Measurements from ENCODE around the gene ALDH1A3. TPM values are rescaled to one million over a fixed set of nuclear protein-coding genes. Genes with fewer than 3 reads are reported as not detected.

The ALDH1A3 gene
- total RNA-seq, 1 donor from 2014 or later = not detected

DNA sequence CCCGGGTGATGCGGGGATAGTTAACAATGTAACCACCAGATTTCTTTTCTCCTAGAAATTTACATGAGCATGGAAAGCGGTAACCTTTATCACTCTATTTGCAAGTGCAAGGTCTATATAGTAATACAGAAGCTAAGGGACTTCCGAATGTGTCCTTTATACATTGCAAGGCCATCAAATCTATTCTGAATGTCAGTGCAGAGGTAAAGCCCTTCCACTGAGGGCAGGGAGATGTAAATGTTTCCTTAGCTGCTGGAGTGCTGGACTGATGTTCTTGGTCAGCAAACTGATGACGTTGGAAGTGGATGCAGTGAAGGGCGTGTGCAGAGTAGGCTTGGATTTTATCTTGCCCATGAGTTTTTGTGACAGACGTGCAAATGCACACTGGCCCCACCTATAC lies 6.2 kb downstream of the ALDH1A3 start:
- TF ChIP-seq, protein P1, sequence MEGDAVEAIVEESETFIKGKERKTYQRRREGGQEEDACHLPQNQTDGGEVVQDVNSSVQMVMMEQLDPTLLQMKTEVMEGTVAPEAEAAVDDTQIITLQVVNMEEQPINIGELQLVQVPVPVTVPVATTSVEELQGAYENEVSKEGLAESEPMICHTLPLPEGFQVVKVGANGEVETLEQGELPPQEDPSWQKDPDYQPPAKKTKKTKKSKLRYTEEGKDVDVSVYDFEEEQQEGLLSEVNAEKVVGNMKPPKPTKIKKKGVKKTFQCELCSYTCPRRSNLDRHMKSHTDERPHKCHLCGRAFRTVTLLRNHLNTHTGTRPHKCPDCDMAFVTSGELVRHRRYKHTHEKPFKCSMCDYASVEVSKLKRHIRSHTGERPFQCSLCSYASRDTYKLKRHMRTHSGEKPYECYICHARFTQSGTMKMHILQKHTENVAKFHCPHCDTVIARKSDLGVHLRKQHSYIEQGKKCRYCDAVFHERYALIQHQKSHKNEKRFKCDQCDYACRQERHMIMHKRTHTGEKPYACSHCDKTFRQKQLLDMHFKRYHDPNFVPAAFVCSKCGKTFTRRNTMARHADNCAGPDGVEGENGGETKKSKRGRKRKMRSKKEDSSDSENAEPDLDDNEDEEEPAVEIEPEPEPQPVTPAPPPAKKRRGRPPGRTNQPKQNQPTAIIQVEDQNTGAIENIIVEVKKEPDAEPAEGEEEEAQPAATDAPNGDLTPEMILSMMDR (IDR thresholded peaks at IDR 0.05) = no peak
- ChIA-PET CTCF (no interaction called here), POLR2A (no interaction called here)
- no peak overlapping the region for H3K4me3 Mint-ChIP-seq
- H3K4me1 Mint-ChIP-seq = peaks cover 2% of the 10 kb centered on the region
- H3K36me3 Mint-ChIP-seq (ENCODE audit: low read depth) = no peaks in the 10 kb centered on the region
- peaks cover 63% of the 10 kb centered on the region for H3K27me3 Mint-ChIP-seq
- H3K9me3 Mint-ChIP-seq = no peaks in the 10 kb centered on the region
- H3K27ac Mint-ChIP-seq = no peak overlapping the region
- ATAC-seq (ENCODE audit: low read depth) = no peak
- intact Hi-C loops (cut with micrococcal nuclease) = no loop called here
- DNase-seq = no peak

DNA sequence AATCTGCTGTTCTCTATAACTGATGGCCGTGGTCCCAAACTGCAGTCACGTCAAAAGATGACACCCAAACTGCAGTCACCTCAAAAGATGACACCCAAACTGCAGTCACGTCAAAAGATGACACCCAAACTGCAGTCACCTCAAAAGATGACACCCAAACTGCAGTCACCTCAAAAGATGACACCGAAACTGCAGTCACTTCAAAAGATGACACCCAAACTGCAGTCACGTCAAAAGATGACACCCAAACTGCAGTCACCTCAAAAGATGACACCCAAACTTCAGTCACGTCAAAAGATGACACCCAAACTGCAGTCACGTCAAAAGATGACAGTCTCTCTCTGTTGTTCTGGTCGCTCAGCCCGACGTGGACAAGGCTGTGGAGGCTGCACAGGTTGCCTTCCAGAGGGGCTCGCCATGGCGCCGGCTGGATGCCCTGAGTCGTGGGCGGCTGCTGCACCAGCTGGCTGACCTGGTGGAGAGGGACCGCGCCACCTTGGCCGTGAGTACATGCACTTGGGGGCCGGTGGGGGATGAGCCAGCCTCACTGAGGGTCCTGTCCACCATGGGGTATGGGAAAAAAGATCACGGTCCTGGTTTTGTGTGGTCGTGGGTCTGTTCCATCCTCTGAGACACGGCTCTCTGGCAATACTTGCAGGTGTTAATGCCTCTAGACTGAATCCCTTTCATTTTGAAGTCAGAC lies 7.7 kb downstream of the ALDH1A3 start:
- CTCF ChIA-PET = no interaction called here
- H3K36me3 Mint-ChIP-seq (ENCODE audit: low read depth) = no peaks in the 10 kb centered on the region
- POLR2A ChIA-PET = no interaction called here
- ATAC-seq (ENCODE audit: low read depth) = no peak
- peaks cover 58% of the 10 kb centered on the region for H3K27me3 Mint-ChIP-seq
- TF ChIP-seq, protein P1 (IDR thresholded peaks at IDR 0.05) = no peak
- H3K4me3 Mint-ChIP-seq = no peak overlapping the region
- H3K27ac Mint-ChIP-seq = no peak overlapping the region
- DNase-seq = no peak
- intact Hi-C loops (cut with micrococcal nuclease) = no loop called here
- no peaks in the 10 kb centered on the region for H3K9me3 Mint-ChIP-seq
- no peaks in the 10 kb centered on the region for H3K4me1 Mint-ChIP-seq

DNA sequence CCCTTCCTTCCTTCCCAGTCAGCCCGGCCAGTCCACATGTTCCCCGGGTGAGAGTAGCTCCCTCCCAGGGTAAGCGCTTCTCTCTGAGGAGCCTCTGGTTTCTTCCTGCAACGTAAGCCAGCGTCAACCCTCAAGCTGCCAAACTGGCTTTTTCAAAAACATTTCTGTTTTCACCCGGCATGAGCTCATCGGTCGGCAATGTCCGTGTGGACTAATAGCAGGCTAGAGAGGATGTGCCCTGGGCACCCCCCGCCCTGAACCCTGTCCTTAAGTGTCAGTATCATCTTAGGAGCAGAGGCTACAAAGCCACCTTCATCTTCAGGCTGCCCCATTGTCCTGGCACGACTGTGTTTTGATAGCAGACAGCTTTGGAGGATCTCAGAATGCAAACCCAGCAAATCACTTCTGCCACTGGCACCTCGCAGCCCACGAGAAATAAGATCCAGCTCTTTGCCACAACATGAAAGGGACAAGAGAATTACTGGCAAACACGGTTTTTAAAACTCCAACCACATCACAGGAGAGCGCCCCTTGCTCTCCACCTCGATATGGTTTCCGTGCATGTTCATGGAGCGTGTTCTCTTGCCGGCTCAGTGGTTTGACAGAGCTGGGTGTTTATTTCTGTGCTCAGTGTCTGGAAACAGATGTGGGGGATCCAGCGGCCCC lies 9.9 kb downstream of the ALDH1A3 start:
- no peak overlapping the region for H3K27ac Mint-ChIP-seq
- POLR2A ChIA-PET = no interaction called here
- ATAC-seq (ENCODE audit: low read depth) = no peak
- H3K27me3 Mint-ChIP-seq = peaks cover 65% of the 10 kb centered on the region
- H3K36me3 Mint-ChIP-seq (ENCODE audit: low read depth) = no peaks in the 10 kb centered on the region
- CTCF ChIA-PET = no interaction called here
- no peak for DNase-seq
- intact Hi-C loops (cut with micrococcal nuclease) = no loop called here
- no peak overlapping the region for H3K4me3 Mint-ChIP-seq
- TF ChIP-seq, protein P1 (IDR thresholded peaks at IDR 0.05) = no peak
- H3K4me1 Mint-ChIP-seq = no peaks in the 10 kb centered on the region
- H3K9me3 Mint-ChIP-seq = no peaks in the 10 kb centered on the region

DNA sequence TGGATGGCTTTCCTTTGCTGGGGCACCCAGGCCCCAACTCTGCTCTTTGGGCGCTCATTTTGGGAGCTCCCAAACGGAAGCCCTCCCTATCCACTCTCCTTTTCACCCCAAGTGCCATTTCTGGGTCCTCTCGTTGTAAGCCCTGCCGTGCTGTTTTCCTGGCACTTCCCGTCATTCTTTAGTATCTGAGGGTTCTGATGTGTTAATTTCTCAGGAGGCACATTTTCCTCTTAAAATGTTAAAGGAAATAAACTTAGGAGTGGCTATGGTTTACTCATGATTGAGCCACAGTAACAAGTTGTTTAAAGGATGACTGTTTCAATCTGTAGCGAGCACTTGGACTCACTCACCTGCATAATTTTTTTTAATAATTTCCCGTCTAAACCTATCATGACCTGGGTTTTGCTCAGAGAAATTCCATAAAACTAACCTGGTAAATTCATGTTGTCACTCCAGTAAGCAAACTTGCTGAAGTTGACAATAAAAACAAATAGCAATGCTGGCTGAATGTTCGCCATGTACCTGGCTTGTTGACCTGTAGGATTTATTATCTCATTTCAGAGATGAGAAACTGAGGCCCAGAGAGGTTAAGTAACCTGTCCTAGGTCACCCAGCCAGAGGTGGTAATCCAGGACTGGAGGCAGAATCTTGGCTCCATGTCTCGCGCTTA lies 10.6 kb downstream of the ALDH1A3 start:
- intact Hi-C loops (cut with micrococcal nuclease) = no loop called here
- POLR2A ChIA-PET = no interaction called here
- Mint-ChIP-seq H3K36me3 (ENCODE audit: low read depth) (no peaks in the 10 kb centered on the region), H3K27ac (no peak overlapping the region), H3K9me3 (no peaks in the 10 kb centered on the region), H3K27me3 (peaks cover 63% of the 10 kb centered on the region), H3K4me3 (no peak overlapping the region), H3K4me1 (no peaks in the 10 kb centered on the region)
- DNase-seq = no peak
- CTCF ChIA-PET = no interaction called here
- TF ChIP-seq, protein P1 (IDR thresholded peaks at IDR 0.05) = no peak
- ATAC-seq (ENCODE audit: low read depth) = no peak

DNA sequence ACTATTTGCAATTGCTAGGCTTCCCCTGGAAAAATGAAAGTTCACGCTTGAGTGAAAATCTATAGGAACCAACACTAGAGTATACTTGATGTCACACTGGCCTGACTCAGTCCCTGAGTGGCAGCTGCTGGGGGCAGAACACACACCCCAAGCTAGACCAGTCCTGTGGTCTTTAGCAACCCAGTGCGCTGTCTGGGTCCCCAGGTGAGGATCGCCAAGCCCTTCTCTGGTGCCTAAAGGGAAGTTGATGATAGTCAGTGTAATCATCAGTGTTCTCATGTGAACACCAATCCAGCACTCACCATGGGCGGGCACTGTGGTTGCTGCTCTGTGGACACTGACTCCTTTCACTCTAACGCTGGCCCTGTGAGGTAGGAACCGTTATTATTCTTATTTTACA lies 11.2 kb downstream of the ALDH1A3 start:
- Mint-ChIP-seq H3K27ac (no peak overlapping the region), H3K9me3 (no peaks in the 10 kb centered on the region), H3K27me3 (peaks cover 62% of the 10 kb centered on the region), H3K4me1 (no peaks in the 10 kb centered on the region), H3K36me3 (ENCODE audit: low read depth) (no peaks in the 10 kb centered on the region), H3K4me3 (no peak overlapping the region)
- ATAC-seq (ENCODE audit: low read depth) = no peak
- ChIA-PET POLR2A (no interaction called here), CTCF (no interaction called here)
- intact Hi-C loops (cut with micrococcal nuclease) = no loop called here
- TF ChIP-seq, protein P1 (IDR thresholded peaks at IDR 0.05) = no peak
- no peak for DNase-seq
